ENCODE data around the gene CAMK1D.
"Not testable (repeated sequence)": the region's sequence is repeated elsewhere in the genome, so short reads cannot be mapped to it uniquely, and the experiment has no call there.

Gene CAMK1D

GRCh38 chr10:12348870-12349628 is at the start of gene CAMK1D:
Gene CAMK1D, plus strand, starts transcription at chr10:12349547.
- DNase-seq, result peak; percentile 30

- not testable (repeated sequence) for DNase-seq
Measured at GRCh38 chr10:12301036-12301435, 48.3 kb upstream of the CAMK1D start.

GRCh38 chr10:12308057-12308456 is 41.3 kb upstream of the CAMK1D start:
- no peak for DNase-seq

- DNase-seq, result no peak
Measured at GRCh38 chr10:12308736-12309375, 40.5 kb upstream of the CAMK1D start.

GRCh38 chr10:12309783-12310182 is 39.6 kb upstream of the CAMK1D start:
- not testable (repeated sequence) for DNase-seq

- no peak for DNase-seq
Measured at GRCh38 chr10:12314836-12315235, 34.5 kb upstream of the CAMK1D start.

- DNase-seq, result no peak
Measured at GRCh38 chr10:12319076-12319475, 30.3 kb upstream of the CAMK1D start.

GRCh38 chr10:12320892-12321291 is 28.5 kb upstream of the CAMK1D start:
- DNase-seq, result no peak

- no peak for DNase-seq
Measured at GRCh38 chr10:12321641-12322040, 27.7 kb upstream of the CAMK1D start.

- no peak for DNase-seq
Measured at GRCh38 chr10:12322583-12323131, 26.7 kb upstream of the CAMK1D start.

- DNase-seq, result no peak
Measured at GRCh38 chr10:12324530-12324929, 24.8 kb upstream of the CAMK1D start.

- DNase-seq, result no peak
Measured at GRCh38 chr10:12327074-12327473, 22.3 kb upstream of the CAMK1D start.

- no peak for DNase-seq
Measured at GRCh38 chr10:12327476-12327875, 21.9 kb upstream of the CAMK1D start.

GRCh38 chr10:12328312-12328711 is 21.0 kb upstream of the CAMK1D start:
- not testable (repeated sequence) for DNase-seq

- DNase-seq, result no peak
Measured at GRCh38 chr10:12332572-12333379, 16.6 kb upstream of the CAMK1D start.

- DNase-seq, result peak; percentile 94
Measured at GRCh38 chr10:12333380-12334185, 15.8 kb upstream of the CAMK1D start.

- DNase-seq, result no peak
Measured at GRCh38 chr10:12334186-12334530, 15.2 kb upstream of the CAMK1D start.

GRCh38 chr10:12335169-12335568 is 14.2 kb upstream of the CAMK1D start:
- not testable (repeated sequence) for DNase-seq

- DNase-seq, result peak; percentile 4
Measured at GRCh38 chr10:12337453-12338372, 11.6 kb upstream of the CAMK1D start.

GRCh38 chr10:12338981-12339380 is 10.4 kb upstream of the CAMK1D start:
- DNase-seq, result no peak

- no peak for DNase-seq
Measured at GRCh38 chr10:12340371-12340770, 9.0 kb upstream of the CAMK1D start.

All from amniotic stem cell (primary cell).